ENCODE measurements around the gene SASS6.

SASS6 gene

DNA sequence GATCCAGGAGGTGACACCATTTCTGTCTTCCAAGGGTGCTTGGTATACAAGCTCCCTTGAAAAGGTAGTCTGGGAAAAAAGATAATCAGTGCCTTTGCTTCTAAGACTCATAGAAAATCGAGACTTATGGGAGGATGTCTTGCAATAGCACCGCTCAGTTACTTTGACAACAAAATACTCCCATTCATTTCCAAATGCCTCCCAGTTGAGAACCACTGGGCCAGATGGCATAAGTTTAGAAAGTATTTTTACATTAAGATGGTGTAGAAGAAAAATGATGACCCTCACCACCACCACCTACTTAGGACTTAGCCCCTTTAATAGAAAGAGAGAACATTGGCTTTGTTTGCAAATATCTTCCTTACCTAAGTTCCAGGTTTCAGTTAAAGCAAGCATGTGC, 4.9 kb upstream of the SASS6 start:
- peaks cover 23% of the 10 kb centered on the region for H3K4me1 ChIP-seq (ENCODE audit: insufficient read depth, low read length)
- ATAC-seq (ENCODE audit: insufficient read depth, low read depth) (no peak), DNase-seq (no peak)
- no peak overlapping the region for H2AFZ ChIP-seq (ENCODE audit: low read depth, low read length)
- peaks cover 33% of the 10 kb centered on the region for H3K79me2 ChIP-seq (ENCODE audit: insufficient read depth, low read length)
- no peaks in the 10 kb centered on the region for H3K27me3 ChIP-seq (ENCODE audit: insufficient read depth, low read length, poor library complexity)
- peaks cover 67% of the 10 kb centered on the region for H3K36me3 ChIP-seq (ENCODE audit: insufficient read depth, low read length)
- no peak for TF ChIP-seq EZH2 (IDR thresholded peaks at IDR 0.05; ENCODE audit: borderline replicate concordance, low read depth, low read length, severe bottlenecking)
- TF ChIP-seq, protein P1, sequence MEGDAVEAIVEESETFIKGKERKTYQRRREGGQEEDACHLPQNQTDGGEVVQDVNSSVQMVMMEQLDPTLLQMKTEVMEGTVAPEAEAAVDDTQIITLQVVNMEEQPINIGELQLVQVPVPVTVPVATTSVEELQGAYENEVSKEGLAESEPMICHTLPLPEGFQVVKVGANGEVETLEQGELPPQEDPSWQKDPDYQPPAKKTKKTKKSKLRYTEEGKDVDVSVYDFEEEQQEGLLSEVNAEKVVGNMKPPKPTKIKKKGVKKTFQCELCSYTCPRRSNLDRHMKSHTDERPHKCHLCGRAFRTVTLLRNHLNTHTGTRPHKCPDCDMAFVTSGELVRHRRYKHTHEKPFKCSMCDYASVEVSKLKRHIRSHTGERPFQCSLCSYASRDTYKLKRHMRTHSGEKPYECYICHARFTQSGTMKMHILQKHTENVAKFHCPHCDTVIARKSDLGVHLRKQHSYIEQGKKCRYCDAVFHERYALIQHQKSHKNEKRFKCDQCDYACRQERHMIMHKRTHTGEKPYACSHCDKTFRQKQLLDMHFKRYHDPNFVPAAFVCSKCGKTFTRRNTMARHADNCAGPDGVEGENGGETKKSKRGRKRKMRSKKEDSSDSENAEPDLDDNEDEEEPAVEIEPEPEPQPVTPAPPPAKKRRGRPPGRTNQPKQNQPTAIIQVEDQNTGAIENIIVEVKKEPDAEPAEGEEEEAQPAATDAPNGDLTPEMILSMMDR (IDR thresholded peaks at IDR 0.05; ENCODE audit: borderline replicate concordance, extremely low read depth, low read length, poor library complexity, severe bottlenecking) = no peak
- H3K27ac ChIP-seq (ENCODE audit: low read length) = no peak overlapping the region
- H3K9me3 ChIP-seq (ENCODE audit: insufficient read depth, low read length, severe bottlenecking) = no peaks in the 10 kb centered on the region
- no peak overlapping the region for H3K4me3 ChIP-seq (ENCODE audit: low read depth in 1 of 2, low read length in 2 of 2)
- no peak overlapping the region for H3K4me2 ChIP-seq (ENCODE audit: insufficient read depth, low read length)
- H4K20me1 ChIP-seq (ENCODE audit: insufficient read depth, low read length) = no peaks in the 10 kb centered on the region
- no peak overlapping the region for H3K9ac ChIP-seq (ENCODE audit: low read depth, low read length)

DNA sequence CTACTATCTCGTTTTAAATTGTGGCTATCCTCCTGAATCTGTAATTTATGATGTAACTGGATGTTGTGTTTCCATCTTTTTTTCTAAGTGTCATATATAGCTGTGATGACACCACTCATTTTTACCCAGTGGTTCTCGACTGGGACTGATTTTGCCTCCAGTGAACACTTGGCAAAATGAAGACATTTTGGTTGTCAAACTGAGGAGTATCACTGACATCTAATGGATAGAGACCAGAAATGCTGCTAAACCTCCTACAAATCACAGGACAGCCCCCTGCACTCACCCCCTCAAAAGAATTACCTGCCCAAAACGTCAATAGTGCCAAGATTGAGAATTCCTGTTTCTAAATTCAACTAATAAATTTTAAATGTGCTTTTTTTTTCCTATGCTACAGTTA, 2.1 kb upstream of the SASS6 start:
- H3K79me2 ChIP-seq (ENCODE audit: insufficient read depth, low read length) = peaks cover 60% of the 10 kb centered on the region
- no peaks in the 10 kb centered on the region for H3K27me3 ChIP-seq (ENCODE audit: insufficient read depth, low read length, poor library complexity)
- H3K4me1 ChIP-seq (ENCODE audit: insufficient read depth, low read length) = peaks cover 47% of the 10 kb centered on the region
- TF ChIP-seq, protein P1 (IDR thresholded peaks at IDR 0.05; ENCODE audit: borderline replicate concordance, extremely low read depth, low read length, poor library complexity, severe bottlenecking) = peak; percentile 25
- no peak for TF ChIP-seq EZH2 (IDR thresholded peaks at IDR 0.05; ENCODE audit: borderline replicate concordance, low read depth, low read length, severe bottlenecking)
- ATAC-seq (ENCODE audit: insufficient read depth, low read depth) = no peak
- H2AFZ ChIP-seq (ENCODE audit: low read depth, low read length) = no peak overlapping the region
- no peak overlapping the region for H3K27ac ChIP-seq (ENCODE audit: low read length)
- DNase-seq = no peak
- H3K9me3 ChIP-seq (ENCODE audit: insufficient read depth, low read length, severe bottlenecking) = no peaks in the 10 kb centered on the region
- no peaks in the 10 kb centered on the region; the same call in 1 of the 2 replicates for H4K20me1 ChIP-seq (ENCODE audit: insufficient read depth, low read length)
- peaks cover 47% of the 10 kb centered on the region for H3K36me3 ChIP-seq (ENCODE audit: insufficient read depth, low read length)
- peak overlapping the region; percentile 80 for H3K4me2 ChIP-seq (ENCODE audit: insufficient read depth, low read length)
- H3K4me3 ChIP-seq (ENCODE audit: low read depth in 1 of 2, low read length in 2 of 2) = peak overlapping the region in 1 of 2 experiments; percentile 76; a peak in 1 of 4 replicates
- 0 out of 2 replicates have a peak overlapping the region, but pooled peaks have one; percentile 12 for H3K9ac ChIP-seq (ENCODE audit: low read depth, low read length)

DNA sequence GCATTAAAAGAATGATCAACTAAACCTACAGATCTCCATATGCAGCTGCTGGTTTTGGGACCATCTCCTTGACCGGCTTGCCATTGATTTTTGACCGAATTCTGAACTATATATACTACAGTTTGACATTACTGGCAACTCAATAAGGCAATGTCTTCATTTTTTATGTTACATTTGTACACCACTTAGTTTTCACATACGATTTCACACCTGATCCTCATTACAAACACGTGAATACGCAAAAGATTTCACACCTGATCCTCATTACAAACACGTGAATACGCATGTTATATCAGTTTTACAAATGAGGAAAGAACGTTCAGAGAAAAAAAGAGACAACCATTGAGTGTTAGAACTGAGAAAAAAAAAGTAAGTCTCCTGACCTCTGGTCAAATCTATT, 1.1 kb downstream of the SASS6 start:
- Histone ChIP-seq H2AFZ (ENCODE audit: low read depth, low read length) (no peak overlapping the region), H3K4me2 (ENCODE audit: insufficient read depth, low read length) (peak overlapping the region; percentile 80), H3K4me3 (ENCODE audit: low read depth in 1 of 2, low read length in 2 of 2) (peak overlapping the region; percentile 54 to 76), H3K9ac (ENCODE audit: low read depth, low read length) (peak overlapping the region; percentile 84), H3K27ac (ENCODE audit: low read length) (peak overlapping the region; percentile 92; the same call in 1 of the 2 replicates), H3K9me3 (ENCODE audit: insufficient read depth, low read length, severe bottlenecking) (no peaks in the 10 kb centered on the region), H3K27me3 (ENCODE audit: insufficient read depth, low read length, poor library complexity) (no peaks in the 10 kb centered on the region), H3K79me2 (ENCODE audit: insufficient read depth, low read length) (peaks cover 93% of the 10 kb centered on the region), H4K20me1 (ENCODE audit: insufficient read depth, low read length) (no peaks in the 10 kb centered on the region; the same call in 1 of the 2 replicates), H3K4me1 (ENCODE audit: insufficient read depth, low read length) (peaks cover 49% of the 10 kb centered on the region), H3K36me3 (ENCODE audit: insufficient read depth, low read length) (peaks cover 17% of the 10 kb centered on the region)
- DNase-seq (no peak), ATAC-seq (ENCODE audit: insufficient read depth, low read depth) (no peak)
- TF ChIP-seq, protein P1 (IDR thresholded peaks at IDR 0.05; ENCODE audit: borderline replicate concordance, extremely low read depth, low read length, poor library complexity, severe bottlenecking) = no peak
- no peak for TF ChIP-seq EZH2 (IDR thresholded peaks at IDR 0.05; ENCODE audit: borderline replicate concordance, low read depth, low read length, severe bottlenecking)

Measured in DND-41 (cell line).